ENCODE measurements around the gene DSCAML1. TPM values are rescaled to one million over a fixed set of nuclear protein-coding genes. Genes with fewer than 3 reads are reported as not detected.

The DSCAML1 gene
- total and polyA plus RNA-seq, 10 of the 15 experiments (the other 5 are each of a cell fraction or from before 2014, with no cell fraction given) = 0.03 to 0.18 (median 0.06) TPM; not detected in 1

GRCh38 chr11:117441146-117441975 is 355.7 kb downstream of the DSCAML1 start:
- ATAC-seq (no peak), DNase-seq (ENCODE audit: low read depth, low spot score) (no peak), FAIRE-seq (no peak)
- H3K4me3 ChIP-seq = no peak overlapping the region
- H3K4me2 ChIP-seq (ENCODE audit: control insufficient read depth, insufficient read depth) = no peak overlapping the region
- H3K27ac ChIP-seq (ENCODE audit: control insufficient read depth, insufficient read depth) = no peak overlapping the region
- H3K27me3 ChIP-seq (replicated peaks in 1 of 2; ENCODE audit: control insufficient read depth in 2 of 2, insufficient read depth in 2 of 2, low read length in 1 of 2) = no peaks in the 10 kb centered on the region; a peak in 1 of 4 replicates
- in situ Hi-C loops (cut with MboI) = loop anchor here (25.0 kb wide), 1 partner anchor 621 kb away; no protein-coding TSS in a partner anchor
- 48% methylated on average over 14 of the region's 14 CpGs for WGBS (ENCODE audit: insufficient coverage, insufficient replicate concordance, low lambda C conversion rate, missing lambda C conversion rate)
- peaks cover 3% of the 10 kb centered on the region; the same call in 1 of the 2 replicates for H3K4me1 ChIP-seq (ENCODE audit: control insufficient read depth, insufficient read depth, low read length)
- no peaks in the 10 kb centered on the region for H3K79me2 ChIP-seq (ENCODE audit: control insufficient read depth, insufficient read depth, low read length)
- no TSS peak for BruUV-seq (replicated peaks)
- RAD21 ChIA-PET (ENCODE audit: unreplicated experiment) = interaction anchor here (1.3 kb wide), 1 partner anchor 16 kb away, joined by 6 read pairs; no protein-coding TSS in a partner anchor
- POLR2A ChIA-PET = no interaction called here
- H3K36me3 ChIP-seq (ENCODE audit: control insufficient read depth in 2 of 2, insufficient read depth in 2 of 2, low read length in 1 of 2) = no peaks in the 10 kb centered on the region
- SMC1A ChIA-PET (ENCODE audit: uncharacterized antibody, unreplicated experiment) = no interaction called here
- intact Hi-C loops (cut with micrococcal nuclease; ENCODE audit: unreplicated experiment) = no loop called here
- no peaks in the 10 kb centered on the region for H3K9me3 ChIP-seq (replicated peaks; ENCODE audit: control insufficient read depth, insufficient read depth, low read length)
- H4K20me1 ChIP-seq (ENCODE audit: control insufficient read depth, insufficient read depth) = no peaks in the 10 kb centered on the region
- H2AFZ ChIP-seq (ENCODE audit: control insufficient read depth, low read depth, low read length) = no peak overlapping the region
- CTCF ChIA-PET = interaction anchor here (1.7 kb wide), 1 partner anchor 15 kb away, joined by 4 read pairs; no protein-coding TSS in a partner anchor
- no peak overlapping the region for H3K9ac ChIP-seq (ENCODE audit: control insufficient read depth, insufficient read depth, low read length)
- TF ChIP-seq SRF (IDR thresholded peaks at IDR 0.05; ENCODE audit: low read depth in 2 of 2, low read length in 2 of 2) (no peak), RB1 (IDR thresholded peaks at IDR 0.05; ENCODE audit: borderline replicate concordance) (no peak), NRF1 (conservative IDR thresholded peaks at IDR 0.05; ENCODE audit: low read depth, low read length) (no peak), CHD4 (IDR thresholded peaks at IDR 0.05) (no peak), ATF3 (IDR thresholded peaks at IDR 0.05; ENCODE audit: borderline replicate concordance, extremely low read depth, low read depth, low read length) (no peak), ZNF207 (IDR thresholded peaks at IDR 0.05; ENCODE audit: borderline replicate concordance) (no peak), ETV6 (conservative IDR thresholded peaks at IDR 0.05 in 1 of 2, IDR thresholded peaks at IDR 0.05 in 1 of 2; ENCODE audit: borderline replicate concordance in 1 of 2, low read depth in 1 of 2) (no peak), RELB (IDR thresholded peaks at IDR 0.05; ENCODE audit: low read depth) (no peak), SUPT20H (IDR thresholded peaks at IDR 0.05; ENCODE audit: borderline replicate concordance, control insufficient read depth, low read depth, low read length) (no peak), TBL1XR1 (IDR thresholded peaks at IDR 0.05; ENCODE audit: low read depth, low read length) (no peak), NKRF (conservative IDR thresholded peaks at IDR 0.05) (no peak), JUND (IDR thresholded peaks at IDR 0.05; ENCODE audit: low read depth, low read length) (no peak), NFYB (IDR thresholded peaks at IDR 0.05; ENCODE audit: insufficient read depth, low read depth, low read length) (no peak), NBN (IDR thresholded peaks at IDR 0.05) (no peak), RAD51 (IDR thresholded peaks at IDR 0.05) (no peak), MAX (IDR thresholded peaks at IDR 0.05; ENCODE audit: low read depth, low read length) (no peak)

Measured in GM12878 (cell line).